Heart right ventricle (tissue), 16 donors: ENCODE results near the gene GFOD1. TPM values are rescaled to one million over a fixed set of nuclear protein-coding genes. Genes with fewer than 3 reads are reported as not detected.
A peak's percentile ranks its signal among the peaks of the same experiment; 100 is the strongest.

Experiments
- ATAC-seq, 8 donors: fragments of 200-7000 bp; cut with Tn5 transposase; one replicate each; pipeline ENCODE4 v1.9.1; 2020; ENCODE audit warnings: mild to moderate bottlenecking in 8 of 8, moderate library complexity in 8 of 8, moderate number of reproducible peaks in 1 of 8
- DNase-seq, 2 donors: peaks; one replicate each; pipeline ENCODE4 v3.0.0-alpha.2; 2020
- H3K27ac ChIP-seq, 10 donors: fragments of 200-600 bp; sonication (generic) in 2 of 10; one replicate each; pipeline versions ENCODE4 v1.5.0 to v1.8.0; 2020 to 2022; ENCODE audit warnings: mild to moderate bottlenecking in 3 of 10
- H3K27me3 ChIP-seq, 7 donors: fragments of 200-600 bp; one replicate each; pipeline ENCODE4 v1.8.0; 2021 to 2022; ENCODE audit warnings: mild to moderate bottlenecking in 2 of 7
- H3K36me3 ChIP-seq, 9 donors: fragments of 200-600 bp; sonication (generic) in 1 of 9; one replicate each; pipeline versions ENCODE4 v1.5.0 to v1.8.0; 2020 to 2022; ENCODE audit warnings: mild to moderate bottlenecking in 2 of 9
- H3K4me1 ChIP-seq, 9 donors: fragments of 200-600 bp; sonication (generic) in 1 of 9; one replicate each; pipeline versions ENCODE4 v1.5.0 to v1.8.0; 2020 to 2022; ENCODE audit warnings: mild to moderate bottlenecking in 4 of 9
- H3K4me3 ChIP-seq, 10 donors: fragments of 200-600 bp; sonication (generic) in 2 of 10; one replicate each; pipeline versions ENCODE4 v1.5.0 to v1.8.0; 2020 to 2022; ENCODE audit warnings: mild to moderate bottlenecking in 7 of 10, moderate library complexity in 2 of 10
- H3K9me3 ChIP-seq, 11 donors: fragments of 200-600 bp in 10 of 11; sonication (generic) in 2 of 11; one replicate each; pipeline versions ENCODE4 v1.5.0 to v1.8.0; 2013 to 2022; ENCODE audit warnings: mild to moderate bottlenecking in 2 of 11, control low read depth in 1 of 11, moderate library complexity in 1 of 11
- WGBS, 2 donors: extraction: QIAGEN DNeasy Blood & Tissue Kit; methylation state at CpG; one replicate each; pipeline ENCODE4 v1.1.7; 2013; ENCODE audit warnings: inconsistent platforms in 1 of 2; 5-methylcytosine and 5-hydroxymethylcytosine counted together
- intact Hi-C, 10 donors: fragments of 100-400 bp; cut with DNase I; formaldehyde crosslinking; loops; one replicate each; pipeline versions ENCODE4 v1.11.1 to v1.14.2; 2022
- polyA plus RNA-seq, 2 donors: library from polyadenylated mRNA; stranded (reverse); fragments of 200-250 nt; gene quantifications; one replicate each; pipeline ENCODE4 v1.2.3, GENCODE V29; 2013
- total RNA-seq, 10 donors: library from RNA; stranded (reverse); fragmentation: NEBNext Ultra II Directional in 3 of 10; extraction: Animal tissue kit (Norgen Biotek cat#: 25700) in 3 of 10; gene quantifications; one replicate each; pipeline versions ENCODE4 v1.2.1 to v1.2.4, GENCODE V29; 2021 to 2023
- TF ChIP-seq, protein P1 (sequence below), 9 donors: fragments of 200-600 bp; sonication (generic) in 2 of 9; IDR thresholded peaks; one replicate each; pipeline versions ENCODE4 v1.5.0 to v1.8.0; 2021 to 2022; ENCODE audit warnings: antibody characterized with exemption in 9 of 9, mild to moderate bottlenecking in 5 of 9, moderate library complexity in 1 of 9
- donor health status: Arrhythmogenic right ventricular cardiomyopathy.
- donor health status: ischemic (EF 13 %, LVEDD 7.1; RV severe dilation, severe dysfunction).
- donor health status: healthy with polysubstance abuse.
- donor health status: DM: no; HTN: yes; CAD: no.
- donor health status: DM: no; HTN: no; CAD: no.
- donor health status: ischemic (EF 25% LVEDD 6.9; RV normal size, moderate dysfunction).
- donor health status: ischemic (EF 25% LVEDD 5.7; RV mildly dilated, moderate dysfunction).
- donor health status: healthy.
- donor health status: DM: yes; HTN: yes; CAD: no.
- donor health status: Ischemic cardiomyopathy.
- donor health status: ischemic (EF 35%, LVEDD 5.7; RV mildly dilated, moderate dysfunction).
- donor health status: nonischemic (EF 11% LVEDD 7.7; RV severe dilation, severe dysfunction).
- donor health status: DM: yes; HTN: yes; CAD: no.
- donor health status: PGD.
- donor health status: ischemic (EF 29% LVEDD 5.4; RV normal size, mild dysfunction).
- donor health status: nonischemic (EF 23%, LVEDD 6.1; RV moderate dilation, normal function).

GFOD1 gene
- total and polyA plus RNA-seq, 12 donors, result 13.8 to 96.5 (median 37.0) TPM

DNA sequence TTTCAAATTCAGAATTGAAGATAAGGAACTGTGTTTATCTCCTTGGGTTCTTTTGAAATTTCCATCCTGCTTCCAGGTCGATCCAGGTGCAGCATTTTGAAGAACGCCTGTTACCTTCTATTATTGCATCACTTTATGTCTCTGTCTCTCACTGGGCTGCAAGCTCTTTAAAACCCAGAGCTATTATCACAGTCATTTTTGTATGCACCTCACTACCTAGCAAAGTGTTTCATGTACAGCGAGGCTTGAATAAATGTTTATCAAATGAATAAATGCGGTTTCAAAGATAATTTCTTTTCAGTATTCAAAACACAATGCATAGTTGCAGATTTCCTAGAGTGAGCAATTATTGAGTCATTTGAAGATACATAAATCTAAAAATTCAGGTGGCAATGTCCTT lies 34.2 kb downstream of the GFOD1 start:
- Histone ChIP-seq H3K9me3 (no peaks in the 10 kb centered on the region), H3K4me3 (no peak overlapping the region), H3K27me3 (no peaks in the 10 kb centered on the region), H3K4me1 (peaks cover 24 to 97% (median 79%) of the 10 kb centered on the region in 9 donors), H3K27ac (peak overlapping the region in 4 of 10 donors; percentile 45 to 72 (median 59)), H3K36me3 (peaks cover 0 to 21% (median 4%) of the 10 kb centered on the region in 9 donors)
- TF ChIP-seq, protein P1, sequence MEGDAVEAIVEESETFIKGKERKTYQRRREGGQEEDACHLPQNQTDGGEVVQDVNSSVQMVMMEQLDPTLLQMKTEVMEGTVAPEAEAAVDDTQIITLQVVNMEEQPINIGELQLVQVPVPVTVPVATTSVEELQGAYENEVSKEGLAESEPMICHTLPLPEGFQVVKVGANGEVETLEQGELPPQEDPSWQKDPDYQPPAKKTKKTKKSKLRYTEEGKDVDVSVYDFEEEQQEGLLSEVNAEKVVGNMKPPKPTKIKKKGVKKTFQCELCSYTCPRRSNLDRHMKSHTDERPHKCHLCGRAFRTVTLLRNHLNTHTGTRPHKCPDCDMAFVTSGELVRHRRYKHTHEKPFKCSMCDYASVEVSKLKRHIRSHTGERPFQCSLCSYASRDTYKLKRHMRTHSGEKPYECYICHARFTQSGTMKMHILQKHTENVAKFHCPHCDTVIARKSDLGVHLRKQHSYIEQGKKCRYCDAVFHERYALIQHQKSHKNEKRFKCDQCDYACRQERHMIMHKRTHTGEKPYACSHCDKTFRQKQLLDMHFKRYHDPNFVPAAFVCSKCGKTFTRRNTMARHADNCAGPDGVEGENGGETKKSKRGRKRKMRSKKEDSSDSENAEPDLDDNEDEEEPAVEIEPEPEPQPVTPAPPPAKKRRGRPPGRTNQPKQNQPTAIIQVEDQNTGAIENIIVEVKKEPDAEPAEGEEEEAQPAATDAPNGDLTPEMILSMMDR (IDR thresholded peaks at IDR 0.05), result no peak
- intact Hi-C loops, result no loop called here
- ATAC-seq (no peak), DNase-seq (no peak)
- 94 to 95% methylated on average over 4 of the region's 4 CpGs for WGBS, 2 donors

DNA sequence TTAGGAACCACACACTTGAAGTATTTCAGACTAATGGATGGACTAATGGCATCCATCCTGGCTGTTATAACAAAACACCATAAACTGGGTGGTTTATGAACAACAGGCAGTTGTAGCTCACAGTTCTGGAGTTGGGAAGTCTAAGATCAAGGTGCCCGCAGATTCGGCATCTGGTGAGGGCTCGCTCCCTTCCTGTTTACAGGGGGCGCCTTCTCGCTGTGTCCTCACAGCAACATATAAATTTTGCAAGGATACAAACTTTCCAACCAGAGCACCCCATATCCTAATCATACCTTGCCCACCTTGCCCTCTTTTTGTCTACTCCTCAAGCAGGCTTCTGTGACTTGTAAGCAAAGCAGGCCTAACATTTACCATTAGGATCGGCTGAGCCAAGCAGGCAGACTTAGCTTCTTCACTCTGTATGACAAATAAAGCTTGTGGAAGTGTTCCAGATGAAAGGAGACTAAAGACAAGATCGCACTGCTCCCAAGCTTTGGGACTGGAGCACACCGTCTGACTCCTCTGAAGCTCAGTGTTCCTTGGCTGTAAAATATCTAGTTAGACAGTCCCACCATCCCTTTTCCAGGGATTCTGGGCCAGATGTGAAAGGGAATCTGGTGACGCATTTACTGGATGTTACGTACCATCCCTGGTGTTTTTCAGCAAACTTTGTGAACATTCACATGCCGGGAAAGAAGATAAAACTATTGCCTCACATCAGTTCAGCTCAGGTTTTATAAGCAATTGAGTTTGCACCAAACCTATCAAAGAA lies 34.9 kb downstream of the GFOD1 start:
- intact Hi-C loops, result no loop called here
- no peak overlapping the region for H3K4me3 ChIP-seq
- H3K9me3 ChIP-seq, result no peaks in the 10 kb centered on the region
- peak overlapping the region in 3 of 10 donors; percentile 5 to 52 (median 20) for H3K27ac ChIP-seq
- H3K27me3 ChIP-seq, result no peaks in the 10 kb centered on the region
- DNase-seq, result no peak
- TF ChIP-seq, protein P1 (IDR thresholded peaks at IDR 0.05), result no peak
- WGBS, 2 donors, result 89 to 92% methylated on average over 11 of the region's 11 CpGs
- peaks cover 21 to 97% (median 76%) of the 10 kb centered on the region in 9 donors for H3K4me1 ChIP-seq
- no peak for ATAC-seq
- peaks cover 0 to 21% (median 4%) of the 10 kb centered on the region in 9 donors for H3K36me3 ChIP-seq

DNA sequence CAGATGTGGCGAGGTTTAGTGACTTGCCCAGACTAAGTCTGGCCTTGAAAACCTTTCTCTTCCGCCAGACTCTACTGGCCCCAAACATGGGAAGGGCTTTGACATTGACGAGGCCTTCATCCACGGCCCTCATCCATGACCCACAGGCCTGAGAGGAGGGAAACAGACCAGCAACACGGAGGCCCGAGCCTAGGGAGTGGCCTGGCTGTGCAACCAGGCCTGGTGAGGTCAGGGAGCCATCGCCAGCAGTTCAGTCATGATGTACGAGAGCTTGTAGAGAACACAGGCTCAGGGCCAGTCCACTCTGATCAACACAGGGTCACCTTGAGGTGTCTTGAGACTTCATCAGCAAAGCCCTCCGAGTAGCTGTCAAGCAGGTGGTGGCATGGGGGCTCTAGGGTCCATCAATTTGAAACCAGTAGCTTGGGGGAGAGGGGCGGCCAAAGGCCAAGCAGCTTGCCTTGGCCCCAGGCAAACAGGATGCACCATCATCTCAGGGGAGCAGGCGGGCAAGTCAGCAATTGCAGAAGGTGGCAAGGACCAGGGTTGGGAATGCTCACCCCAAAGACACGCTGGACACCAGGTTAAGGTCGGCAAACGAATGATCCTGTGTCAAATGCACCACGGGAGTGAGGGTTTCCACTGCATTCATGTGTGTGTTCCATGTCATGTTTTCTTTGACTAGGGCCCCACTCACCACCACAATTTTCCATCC lies 36.1 kb downstream of the GFOD1 start:
- Histone ChIP-seq H3K27ac (peak overlapping the region in 2 of 10 donors; percentile 18 to 53), H3K4me1 (peaks cover 14 to 97% (median 76%) of the 10 kb centered on the region in 9 donors)
- no peak for DNase-seq

DNA sequence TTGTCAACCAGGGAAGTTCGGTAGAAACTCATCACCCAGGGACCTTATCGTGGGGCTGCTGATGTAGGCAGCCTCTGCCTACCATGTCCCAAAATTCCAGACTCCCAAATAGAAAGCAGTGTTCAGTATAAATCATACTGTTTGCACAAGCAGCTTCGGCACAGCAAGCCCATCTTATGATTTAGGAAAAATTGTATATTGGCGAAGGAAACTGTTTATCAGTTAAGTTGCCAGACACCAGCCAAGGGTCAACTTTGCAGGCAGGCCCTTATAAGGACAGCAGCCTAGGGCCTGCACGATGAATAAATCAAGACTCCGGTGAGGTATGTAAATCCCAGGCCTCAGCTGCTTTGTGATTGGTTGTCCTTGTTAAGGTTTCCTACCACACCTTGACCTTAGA lies 36.8 kb downstream of the GFOD1 start:
- intact Hi-C loops, result no loop called here
- TF ChIP-seq, protein P1 (IDR thresholded peaks at IDR 0.05), result no peak
- Histone ChIP-seq H3K4me3 (no peak overlapping the region), H3K27me3 (no peaks in the 10 kb centered on the region), H3K4me1 (peaks cover 10 to 97% (median 76%) of the 10 kb centered on the region in 9 donors), H3K36me3 (peaks cover 0 to 21% (median 4%) of the 10 kb centered on the region in 9 donors), H3K9me3 (no peaks in the 10 kb centered on the region), H3K27ac (peak overlapping the region in 2 of 10 donors; percentile 18 to 53)
- 89 to 92% methylated on average over 6 of the region's 6 CpGs for WGBS, 2 donors
- ATAC-seq, result no peak
- no peak for DNase-seq

More for the DNA sequence above, 36.1 kb downstream of the GFOD1 start:
- intact Hi-C loops, result no loop called here
- Histone ChIP-seq H3K27me3 (no peaks in the 10 kb centered on the region), H3K9me3 (no peaks in the 10 kb centered on the region), H3K4me3 (no peak overlapping the region), H3K36me3 (peaks cover 0 to 21% (median 4%) of the 10 kb centered on the region in 9 donors)
- WGBS, 2 donors, result 92 to 95% methylated on average over 15 of the region's 15 CpGs
- TF ChIP-seq, protein P1 (IDR thresholded peaks at IDR 0.05), result no peak
- ATAC-seq, result no peak
